PC-3 (cell line): Measurements from ENCODE around the gene TMEM209. TPM values are rescaled to one million over a fixed set of nuclear protein-coding genes. Genes with fewer than 3 reads are reported as not detected.
"Not testable (repeated sequence)": the region's sequence is repeated elsewhere in the genome, so short reads cannot be mapped to it uniquely, and the experiment has no call there.

ENCODE experiments used
- ATAC-seq: fragments of 200-7000 bp; cut with Tn5 transposase; 2 replicates; pipeline ENCODE4 v1.9.1; 2020; ENCODE audit warnings: mild to moderate bottlenecking, moderate library complexity
- BruUV-seq: library from RNA; stranded (reverse); fragments of 400-500 nt; replicated peaks from 2 replicates; lab custom pipeline; 2021; lab: Mats Ljungman, UMichigan
- CTCF ChIA-PET: fragments of 300-600 bp; sonication (Branson Sonifier 250); formaldehyde crosslinking; loops from one replicate; lab custom pipeline; 2022; ENCODE audit warnings: antibody characterized with exemption; lab: Charles Lee
- POLR2A ChIA-PET: fragments of 300-600 bp; sonication (Branson Sonifier 250); formaldehyde crosslinking; loops from one replicate; lab custom pipeline; 2022; ENCODE audit warnings: antibody characterized with exemption; ENCODE audit not compliant: unreplicated experiment; lab: Charles Lee
- DNase-seq: peaks from one replicate; pipeline ENCODE4 v3.0.0-alpha.2; 2015
- H2AFZ ChIP-seq: fragments of 300-600 bp; sonication (generic); 2 replicates; pipeline ENCODE4 v1.6.0; 2016; ENCODE audit warnings: antibody characterized with exemption, low read length
- H3F3A ChIP-seq: fragments of 300-600 bp; sonication (generic); one replicate; pipeline ENCODE4 v1.6.0; 2017; ENCODE audit warnings: antibody characterized with exemption, low read length, control low read depth, mild to moderate bottlenecking; ENCODE audit not compliant: unreplicated experiment
- H3K27ac ChIP-seq: fragments of 300-600 bp; sonication (generic); 2 replicates; pipeline ENCODE4 v1.5.1; 2016; ENCODE audit warnings: mild to moderate bottlenecking, low read length
- H3K27me3 ChIP-seq: fragments of 300-600 bp; sonication (generic); 2 replicates; pipeline ENCODE4 v1.6.1; 2016; ENCODE audit warnings: low read length, mixed read lengths
- H3K36me3 ChIP-seq: fragments of 300-600 bp; sonication (generic); 2 replicates; pipeline ENCODE4 v1.6.1; 2016; ENCODE audit warnings: low read depth, mixed run types, low read length, mixed read lengths
- H3K4me1 ChIP-seq: fragments of 300-600 bp; sonication (generic); 2 replicates; pipeline ENCODE4 v1.5.1; 2016; ENCODE audit warnings: low read length; ENCODE audit not compliant: insufficient read depth
- H3K4me2 ChIP-seq: fragments of 300-600 bp; sonication (generic); 2 replicates; pipeline ENCODE4 v1.6.0; 2016; ENCODE audit warnings: low read length
- H3K4me3 ChIP-seq: fragments of 300-600 bp; sonication (generic); 2 replicates; pipeline ENCODE4 v1.5.1; 2016; ENCODE audit warnings: mild to moderate bottlenecking, low read length, mixed read lengths
- H3K79me2 ChIP-seq: fragments of 300-600 bp; sonication (generic); 2 replicates; pipeline ENCODE4 v1.6.1; 2017; ENCODE audit warnings: low read length, mixed read lengths
- H3K9ac ChIP-seq: fragments of 300-600 bp; sonication (generic); 2 replicates; pipeline ENCODE4 v1.6.0; 2016; ENCODE audit warnings: mild to moderate bottlenecking, low read length
- H3K9me2 ChIP-seq: fragments of 300-600 bp; sonication (generic); replicated peaks from 2 replicates; pipeline ENCODE4 v1.6.1; 2016; ENCODE audit warnings: mixed run types, low read length, mixed read lengths
- H3K9me3 ChIP-seq: fragments of 300-600 bp; sonication (generic); 2 replicates; pipeline ENCODE4 v1.6.1; 2016; ENCODE audit warnings: low read length, mixed read lengths
- H4K20me1 ChIP-seq: fragments of 300-600 bp; sonication (generic); 2 replicates; pipeline ENCODE4 v1.6.1; 2016; ENCODE audit warnings: low read length, mixed read lengths
- EZH2 ChIP-seq: fragments of 300-600 bp; sonication (generic); IDR thresholded peaks from one replicate; pipeline ENCODE4 v1.6.1; 2017; ENCODE audit warnings: antibody characterized with exemption, mild to moderate bottlenecking, low read length; ENCODE audit not compliant: unreplicated experiment
- EZH2phosphoT487 ChIP-seq: fragments of 300-600 bp; sonication (generic); IDR thresholded peaks from 2 replicates; pipeline ENCODE4 v1.6.1; 2018; ENCODE audit warnings: mild to moderate bottlenecking, antibody characterized with exemption, low read length, borderline replicate concordance
- intact Hi-C: fragments of 100-400 bp; cut with micrococcal nuclease; formaldehyde crosslinking; loops from 2 replicates; pipeline ENCODE4 v1.9.0; 2023
- total RNA-seq: library from RNA; depleted of rRNA; stranded (reverse); fragments of >200 nt; gene quantifications from 2 replicates; pipeline ENCODE4 v1.2.3, GENCODE V29; 2014
- TF ChIP-seq, protein P1 (sequence below): fragments of 300-600 bp; sonication (generic); conservative IDR thresholded peaks from 2 replicates; pipeline ENCODE4 v1.5.1; 2017; ENCODE audit warnings: antibody characterized with exemption, low read depth, mild to moderate bottlenecking, low read length

Gene TMEM209
- total RNA-seq, 1 experiment from 2014 or later = 23.2 TPM

- ATAC-seq (no peak), DNase-seq (no peak)
- Histone ChIP-seq H2AFZ (no peak overlapping the region), H3K9ac (no peak overlapping the region), H3K36me3 (no peaks in the 10 kb centered on the region), H3K4me3 (no peak overlapping the region), H3K9me3 (no peaks in the 10 kb centered on the region), H3K27ac (no peak overlapping the region), H3K79me2 (no peaks in the 10 kb centered on the region), H3K27me3 (no peaks in the 10 kb centered on the region), H3K4me2 (no peak overlapping the region), H3K9me2 (no peaks in the 10 kb centered on the region), H3K4me1 (no peaks in the 10 kb centered on the region), H4K20me1 (no peaks in the 10 kb centered on the region), H3F3A (no peaks in the 10 kb centered on the region)
- TF ChIP-seq, protein P1, sequence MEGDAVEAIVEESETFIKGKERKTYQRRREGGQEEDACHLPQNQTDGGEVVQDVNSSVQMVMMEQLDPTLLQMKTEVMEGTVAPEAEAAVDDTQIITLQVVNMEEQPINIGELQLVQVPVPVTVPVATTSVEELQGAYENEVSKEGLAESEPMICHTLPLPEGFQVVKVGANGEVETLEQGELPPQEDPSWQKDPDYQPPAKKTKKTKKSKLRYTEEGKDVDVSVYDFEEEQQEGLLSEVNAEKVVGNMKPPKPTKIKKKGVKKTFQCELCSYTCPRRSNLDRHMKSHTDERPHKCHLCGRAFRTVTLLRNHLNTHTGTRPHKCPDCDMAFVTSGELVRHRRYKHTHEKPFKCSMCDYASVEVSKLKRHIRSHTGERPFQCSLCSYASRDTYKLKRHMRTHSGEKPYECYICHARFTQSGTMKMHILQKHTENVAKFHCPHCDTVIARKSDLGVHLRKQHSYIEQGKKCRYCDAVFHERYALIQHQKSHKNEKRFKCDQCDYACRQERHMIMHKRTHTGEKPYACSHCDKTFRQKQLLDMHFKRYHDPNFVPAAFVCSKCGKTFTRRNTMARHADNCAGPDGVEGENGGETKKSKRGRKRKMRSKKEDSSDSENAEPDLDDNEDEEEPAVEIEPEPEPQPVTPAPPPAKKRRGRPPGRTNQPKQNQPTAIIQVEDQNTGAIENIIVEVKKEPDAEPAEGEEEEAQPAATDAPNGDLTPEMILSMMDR = no peak
- TF ChIP-seq EZH2 (no peak), EZH2phosphoT487 (no peak)
- intact Hi-C loops = no loop called here
- no TSS peak for BruUV-seq
- CTCF ChIA-PET = no interaction called here
- POLR2A ChIA-PET = no interaction called here
Measured at GRCh38 chr7:130232209-130232608, 27.0 kb upstream of the TMEM209 start.

GRCh38 chr7:130231792-130232191 lies 26.6 kb upstream of the TMEM209 start:
- Histone ChIP-seq H3K27me3 (no peaks in the 10 kb centered on the region), H3K79me2 (no peaks in the 10 kb centered on the region), H3K9me2 (no peaks in the 10 kb centered on the region), H3K27ac (no peak overlapping the region), H3K36me3 (no peaks in the 10 kb centered on the region), H4K20me1 (no peaks in the 10 kb centered on the region), H3F3A (no peaks in the 10 kb centered on the region), H3K4me1 (no peaks in the 10 kb centered on the region), H3K9me3 (no peaks in the 10 kb centered on the region), H3K4me3 (no peak overlapping the region), H2AFZ (no peak overlapping the region), H3K9ac (no peak overlapping the region), H3K4me2 (no peak overlapping the region)
- ChIA-PET CTCF (no interaction called here), POLR2A (no interaction called here)
- TF ChIP-seq, protein P1 = no peak
- no peak for TF ChIP-seq EZH2
- no peak for TF ChIP-seq EZH2phosphoT487
- DNase-seq = no peak
- no peak for ATAC-seq
- BruUV-seq = no TSS peak
- intact Hi-C loops = no loop called here

DNA sequence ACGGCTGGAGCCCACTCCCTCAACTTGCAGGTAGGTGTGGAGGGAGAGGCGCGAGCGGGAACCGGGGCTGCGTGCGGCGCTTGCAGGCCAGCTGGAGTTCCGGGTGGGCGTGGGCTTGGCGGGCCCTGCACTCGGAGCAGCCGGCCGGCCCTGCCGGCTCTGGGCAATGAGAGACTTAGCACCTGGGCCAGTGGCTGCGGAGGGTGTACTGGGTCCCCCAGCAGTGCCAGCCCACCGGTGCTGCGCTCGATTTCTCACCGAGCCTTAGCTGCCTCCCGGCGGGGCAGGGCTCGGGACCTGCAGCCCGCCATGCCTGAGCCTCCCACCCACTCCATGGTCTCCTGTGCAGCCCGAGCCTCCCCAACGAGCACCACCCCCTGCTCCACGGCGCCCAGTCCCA lies 24.8 kb upstream of the TMEM209 start:
- H4K20me1 ChIP-seq, H3K4me2 ChIP-seq, H3K4me3 ChIP-seq, CTCF ChIA-PET, POLR2A ChIA-PET, H3K36me3 ChIP-seq, H3K9me2 ChIP-seq, H3K9me3 ChIP-seq, H3F3A ChIP-seq, H3K4me1 ChIP-seq, H3K27me3 ChIP-seq, H3K9ac ChIP-seq, ATAC-seq, H2AFZ ChIP-seq, H3K79me2 ChIP-seq, DNase-seq, intact Hi-C loops, BruUV-seq, H3K27ac ChIP-seq: not testable (repeated sequence)
